ENCODE measurements around the gene SPRY2.

The SPRY2 gene

GRCh38 chr13:80312012-80312704 is 28.8 kb downstream of the SPRY2 start:
- no peak for DNase-seq

- no peak for DNase-seq
Observed at GRCh38 chr13:80309926-80310325, 31.0 kb downstream of the SPRY2 start.

GRCh38 chr13:80307401-80307987 is 33.4 kb downstream of the SPRY2 start:
- no peak for DNase-seq

GRCh38 chr13:80306337-80306972 is 34.5 kb downstream of the SPRY2 start:
- no peak for DNase-seq

DNA sequence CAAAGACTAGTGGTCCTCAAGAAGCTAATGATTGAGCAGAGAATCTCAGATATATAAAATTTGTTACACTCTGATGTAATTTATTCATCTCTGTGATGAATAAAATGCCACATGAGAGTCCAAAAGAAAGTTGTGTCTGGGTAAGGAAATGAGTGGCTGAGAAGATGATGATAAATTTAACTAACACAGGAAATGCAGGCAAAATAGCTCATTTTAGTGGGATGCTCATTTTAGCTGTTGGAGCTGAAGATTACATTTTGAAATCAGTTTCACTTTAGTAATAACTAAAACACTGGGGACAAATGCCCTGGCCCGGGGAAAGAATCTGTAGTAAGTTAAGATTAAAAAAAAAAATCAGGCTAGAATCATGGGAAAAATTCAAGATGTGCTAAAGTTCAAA is 35.2 kb downstream of the SPRY2 start:
- no peak for DNase-seq

DNA sequence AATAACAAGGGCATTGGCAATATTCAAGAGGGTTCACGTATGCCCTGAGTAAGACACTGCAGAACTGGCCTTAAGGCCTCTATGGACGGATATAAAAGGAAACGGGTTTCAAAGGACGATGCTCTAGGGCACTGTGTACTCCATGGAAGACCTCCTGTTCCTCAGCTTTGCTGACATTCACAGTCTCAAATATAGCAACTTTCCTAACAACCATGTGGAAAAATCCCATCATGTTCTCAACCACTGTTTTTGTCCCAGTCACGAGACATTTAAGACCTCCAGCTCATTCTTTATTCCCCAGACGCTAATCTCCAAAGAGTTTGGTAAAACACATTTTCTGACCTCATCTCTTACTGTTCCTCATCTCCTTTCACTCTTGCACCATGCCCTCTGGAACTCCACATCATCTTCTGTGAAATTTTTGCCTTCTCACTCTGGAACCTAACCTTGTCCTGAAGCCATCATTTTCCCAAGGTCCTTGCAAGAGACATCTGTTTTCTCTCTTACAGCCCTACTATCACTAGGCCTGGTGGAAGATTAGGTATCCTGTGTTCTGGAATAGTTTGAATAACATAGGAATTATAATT is 37.6 kb downstream of the SPRY2 start:
- no peak for DNase-seq

DNA sequence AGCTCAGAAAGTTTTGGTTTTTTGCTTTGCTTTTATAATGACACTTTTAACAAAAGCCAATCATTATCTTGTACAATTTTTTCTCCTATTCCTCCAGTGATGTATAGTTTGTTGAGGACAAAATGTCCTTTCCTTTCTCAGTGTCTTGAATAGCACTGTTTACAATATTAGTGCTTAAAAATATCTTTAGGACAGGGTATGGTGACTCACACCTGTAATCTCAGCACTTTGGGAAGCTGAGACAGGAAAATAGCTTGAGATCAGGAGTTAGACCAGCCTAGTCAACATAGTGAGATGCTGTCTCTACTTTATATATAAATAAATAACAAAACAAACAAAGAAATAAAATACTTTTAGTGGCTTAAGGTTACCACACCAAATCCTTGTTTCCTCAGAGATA is 41.9 kb downstream of the SPRY2 start:
- no peak for DNase-seq

- DNase-seq: no peak
Observed at GRCh38 chr13:80297503-80297902, 43.4 kb downstream of the SPRY2 start.

DNA sequence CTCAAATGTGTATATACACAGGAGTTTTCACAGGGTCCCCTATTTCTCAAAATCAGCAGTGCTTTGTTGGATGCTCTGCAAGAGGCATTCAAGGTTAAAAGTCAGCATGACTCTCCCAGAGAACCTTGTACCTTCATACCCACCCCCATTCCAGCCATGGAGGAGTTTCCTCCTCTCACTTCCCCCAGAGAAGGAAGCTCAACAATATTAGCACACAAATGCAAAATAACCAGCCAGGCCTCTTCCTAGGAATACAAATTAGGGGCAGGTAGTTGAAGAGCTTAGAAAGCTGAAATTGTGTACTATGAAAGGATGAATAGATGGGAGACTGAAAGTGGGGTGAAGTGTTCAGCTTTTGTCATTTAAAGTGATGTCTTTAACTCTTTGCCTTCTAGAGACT is 43.8 kb downstream of the SPRY2 start:
- DNase-seq: no peak

DNA sequence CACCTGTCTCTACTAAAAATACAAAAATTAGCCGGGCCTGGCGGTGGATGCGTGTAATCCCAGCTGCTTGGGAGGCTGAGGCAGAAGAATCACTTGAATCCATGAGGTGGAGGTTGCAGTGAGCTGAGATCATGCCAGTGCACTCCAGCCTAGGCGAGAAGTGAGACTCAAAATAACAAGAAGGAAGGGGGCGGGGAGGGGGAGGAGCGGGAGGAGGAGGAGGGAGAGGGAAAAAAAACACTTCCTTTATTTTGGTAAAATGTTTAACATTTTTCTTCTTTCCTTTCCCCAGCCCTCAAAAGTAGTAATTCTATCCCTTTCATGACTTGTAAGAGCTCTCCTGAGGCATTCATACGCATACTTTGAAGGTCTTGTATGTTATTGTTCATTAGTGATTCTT is 44.3 kb downstream of the SPRY2 start:
- no peak for DNase-seq

DNA sequence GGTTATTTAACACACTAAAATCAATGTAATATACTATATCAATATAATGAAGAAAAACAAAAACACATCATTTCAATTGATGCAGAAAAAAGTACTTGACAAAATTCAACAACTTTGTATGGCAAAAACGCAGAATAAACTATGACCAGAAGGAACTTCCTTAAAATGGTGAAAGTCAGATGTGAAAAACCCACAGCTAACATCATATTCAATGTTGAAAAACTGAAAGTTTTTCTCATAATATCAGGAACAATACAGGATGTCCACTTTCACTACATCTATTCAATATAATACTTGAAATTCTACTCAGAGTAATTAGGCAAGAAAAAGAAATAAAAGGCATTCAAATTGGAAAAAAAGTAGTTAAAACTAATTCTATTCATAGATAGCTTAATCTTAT is 50.3 kb downstream of the SPRY2 start:
- DNase-seq: no peak

All from COR-L47 (cell line).